GM18870 (cell line): ENCODE measurements around the gene MAML2.

ENCODE experiments used
- ATAC-seq: cut with Tn5 transposase; IDR thresholded peaks from one replicate; pipeline ENCODE4 v1.9.1; 2021; ENCODE audit warnings: moderate library complexity; ENCODE audit not compliant: unreplicated experiment

Gene MAML2

GRCh38 chr11:96139691-96140090 is 203.3 kb downstream of the MAML2 start:
- no peak for ATAC-seq

GRCh38 chr11:96137373-96137772 is 205.6 kb downstream of the MAML2 start:
- no peak for ATAC-seq

- ATAC-seq: no peak
Observed at GRCh38 chr11:96136613-96137298, 206.2 kb downstream of the MAML2 start.

- peak; percentile 39 for ATAC-seq
Observed at GRCh38 chr11:96134602-96135001, 208.4 kb downstream of the MAML2 start.

- peak; percentile 46 for ATAC-seq
Observed at GRCh38 chr11:96132437-96132836, 210.6 kb downstream of the MAML2 start.

- no peak for ATAC-seq
Observed at GRCh38 chr11:96130061-96130620, 212.9 kb downstream of the MAML2 start.

- ATAC-seq: no peak
Observed at GRCh38 chr11:96127596-96127959, 215.4 kb downstream of the MAML2 start.

GRCh38 chr11:96126917-96127595 is 215.9 kb downstream of the MAML2 start:
- ATAC-seq: no peak

GRCh38 chr11:96125400-96125799 is 217.6 kb downstream of the MAML2 start:
- ATAC-seq: no peak

- ATAC-seq: no peak
Observed at GRCh38 chr11:96124155-96124554, 218.8 kb downstream of the MAML2 start.

GRCh38 chr11:96123301-96123700 is 219.7 kb downstream of the MAML2 start:
- no peak for ATAC-seq

- ATAC-seq: no peak
Observed at GRCh38 chr11:96122601-96123074, 220.4 kb downstream of the MAML2 start.

GRCh38 chr11:96119211-96119610 is 223.8 kb downstream of the MAML2 start:
- no peak for ATAC-seq

- ATAC-seq: no peak
Observed at GRCh38 chr11:96116376-96116775, 226.6 kb downstream of the MAML2 start.

- no peak for ATAC-seq
Observed at GRCh38 chr11:96114178-96115064, 228.6 kb downstream of the MAML2 start.

- no peak for ATAC-seq
Observed at GRCh38 chr11:96113193-96113681, 229.8 kb downstream of the MAML2 start.

GRCh38 chr11:96112192-96113128 is 230.5 kb downstream of the MAML2 start:
- peak; percentile 93 for ATAC-seq

GRCh38 chr11:96111308-96111707 is 231.7 kb downstream of the MAML2 start:
- ATAC-seq: no peak

GRCh38 chr11:96110302-96110701 is 232.7 kb downstream of the MAML2 start:
- ATAC-seq: no peak
